HepG2 (cell line): ENCODE results near the gene PEX19.

Experiments
- ADNP ChIP-seq: sonication (generic); formaldehyde crosslinking; IDR thresholded peaks from 2 replicates; pipeline ENCODE4 v1.4.0; 2020; ENCODE audit warnings: missing genetic modification reagents
- CEBPZ ChIP-seq: IDR thresholded peaks from 2 replicates; pipeline ENCODE4 v1.6.1; 2012; ENCODE audit warnings: low read length, improper control_type of control experiment
- KLF15 ChIP-seq: sonication (generic); formaldehyde crosslinking; IDR thresholded peaks from 2 replicates; pipeline ENCODE4 v1.8.1; 2023; ENCODE audit warnings: borderline replicate concordance, mild to moderate bottlenecking, inconsistent platforms, missing genetic modification reagents, mixed read lengths
- KMT2B ChIP-seq: IDR thresholded peaks from 2 replicates; pipeline ENCODE4 v1.6.1; 2016; ENCODE audit warnings: missing genetic modification reagents, missing compliant biosample characterization
- TARDBP ChIP-seq: sonication (generic); formaldehyde crosslinking; IDR thresholded peaks from 2 replicates; pipeline ENCODE4 v1.8.0; 2022; ENCODE audit warnings: mild to moderate bottlenecking, missing genetic modification reagents
- ZBTB1 ChIP-seq: sonication (generic); formaldehyde crosslinking; IDR thresholded peaks from 2 replicates; pipeline ENCODE4 v1.4.0; 2020; ENCODE audit warnings: missing genetic modification reagents, borderline replicate concordance
- ZNF3 ChIP-seq: IDR thresholded peaks from 2 replicates; pipeline ENCODE4 v1.7.0; 2017; ENCODE audit warnings: inconsistent platforms

GRCh38 chr1:160243767-160244166, 41.2 kb downstream of the PEX19 start:
- TF ChIP-seq ZNF3 (CRISPR knock-in tag) (no peak), KLF15 (no peak), ZBTB1 (no peak), TARDBP (CRISPR knock-in tag) (no peak), CEBPZ (no peak), ADNP (CRISPR knock-in tag) (no peak), KMT2B (CRISPR knock-in tag) (no peak)
